Posterior vena cava (tissue), 2 donors: Measurements from ENCODE around the gene GALNT2. TPM values are rescaled to one million over a fixed set of nuclear protein-coding genes. Genes with fewer than 3 reads are reported as not detected.

ENCODE experiments used
- DNase-seq: peaks from one replicate; pipeline ENCODE4 v3.0.0-alpha.2; 2020; ENCODE audit warnings: low spot score
- intact Hi-C, 2 donors: fragments of 100-400 bp; cut with DNase I; formaldehyde crosslinking; loops; one replicate each; pipeline versions ENCODE4 v1.14.1 to v1.14.2; 2022 to 2023
- total RNA-seq, 2 donors: library from RNA; stranded (reverse); fragmentation: NEBNext Ultra II Directional; extraction: Animal tissue kit (Norgen Biotek cat#: 25700); gene quantifications; one replicate each; pipeline ENCODE4 v1.2.1, GENCODE V29; 2021
- donor health status: DM: yes; HTN: yes; CAD: no.
- donor health status: DM: yes; HTN: yes; CAD: no.

GALNT2 gene
- total RNA-seq, 2 donors from 2014 or later = 72.6 to 79.6 TPM

- DNase-seq = no peak
Observed at GRCh38 chr1:230248889-230249270, 181.8 kb downstream of the GALNT2 start.

GRCh38 chr1:230249695-230250480, 182.8 kb downstream of the GALNT2 start:
- DNase-seq = no peak
- intact Hi-C loops = no loop called here

More at GRCh38 chr1:230248889-230249270, 181.8 kb downstream of the GALNT2 start:
- intact Hi-C loops = no loop called here

GRCh38 chr1:230250666-230251065, 183.6 kb downstream of the GALNT2 start:
- DNase-seq = no peak
- intact Hi-C loops = no loop called here

- DNase-seq = no peak
- intact Hi-C loops = no loop called here
Observed at GRCh38 chr1:230251644-230252191, 184.7 kb downstream of the GALNT2 start.

- DNase-seq = no peak
- intact Hi-C loops = no loop called here
Observed at GRCh38 chr1:230253150-230253549, 186.1 kb downstream of the GALNT2 start.

- no peak for DNase-seq
- intact Hi-C loops = no loop called here
Observed at GRCh38 chr1:230254265-230254664, 187.2 kb downstream of the GALNT2 start.

- DNase-seq = no peak
- intact Hi-C loops = no loop called here
Observed at GRCh38 chr1:230255116-230255515, 188.1 kb downstream of the GALNT2 start.

GRCh38 chr1:230255991-230256390, 189.0 kb downstream of the GALNT2 start:
- intact Hi-C loops = no loop called here
- DNase-seq = no peak

GRCh38 chr1:230256896-230257295, 189.9 kb downstream of the GALNT2 start:
- DNase-seq = no peak
- intact Hi-C loops = no loop called here

GRCh38 chr1:230259621-230260020, 192.6 kb downstream of the GALNT2 start:
- no peak for DNase-seq
- intact Hi-C loops = no loop called here

- DNase-seq = no peak
- intact Hi-C loops = no loop called here
Observed at GRCh38 chr1:230260831-230261230, 193.8 kb downstream of the GALNT2 start.

- peak; percentile 67 for DNase-seq
- intact Hi-C loops = no loop called here
Observed at GRCh38 chr1:230261928-230262650, 195.1 kb downstream of the GALNT2 start.

- intact Hi-C loops = no loop called here
- DNase-seq = peak; percentile 68
Observed at GRCh38 chr1:230262867-230263567, 196.0 kb downstream of the GALNT2 start.

- intact Hi-C loops = no loop called here
- DNase-seq = peak; percentile 58
Observed at GRCh38 chr1:230263568-230264195, 196.6 kb downstream of the GALNT2 start.

GRCh38 chr1:230264342-230264741, 197.3 kb downstream of the GALNT2 start:
- intact Hi-C loops = no loop called here

GRCh38 chr1:230265200-230266115, 198.4 kb downstream of the GALNT2 start:
- peak; percentile 55 for DNase-seq
- intact Hi-C loops = no loop called here

More at GRCh38 chr1:230264342-230264741, 197.3 kb downstream of the GALNT2 start:
- DNase-seq = peak; percentile 12

GRCh38 chr1:230266456-230266855, 199.4 kb downstream of the GALNT2 start:
- DNase-seq = peak; percentile 25
- intact Hi-C loops = no loop called here

GRCh38 chr1:230267338-230268065, 200.5 kb downstream of the GALNT2 start:
- peak; percentile 75 for DNase-seq
- intact Hi-C loops = no loop called here
